HK-2 (cell line): ENCODE measurements around the gene PCDHGA2.
"Not testable (repeated sequence)": the region's sequence is repeated elsewhere in the genome, so short reads cannot be mapped to it uniquely, and the experiment has no call there.

Experiments used
- DNase-seq: peaks from one replicate; pipeline ENCODE4 v3.0.0-alpha.2; 2018; ENCODE audit not compliant: unreplicated experiment

Gene PCDHGA2

DNA sequence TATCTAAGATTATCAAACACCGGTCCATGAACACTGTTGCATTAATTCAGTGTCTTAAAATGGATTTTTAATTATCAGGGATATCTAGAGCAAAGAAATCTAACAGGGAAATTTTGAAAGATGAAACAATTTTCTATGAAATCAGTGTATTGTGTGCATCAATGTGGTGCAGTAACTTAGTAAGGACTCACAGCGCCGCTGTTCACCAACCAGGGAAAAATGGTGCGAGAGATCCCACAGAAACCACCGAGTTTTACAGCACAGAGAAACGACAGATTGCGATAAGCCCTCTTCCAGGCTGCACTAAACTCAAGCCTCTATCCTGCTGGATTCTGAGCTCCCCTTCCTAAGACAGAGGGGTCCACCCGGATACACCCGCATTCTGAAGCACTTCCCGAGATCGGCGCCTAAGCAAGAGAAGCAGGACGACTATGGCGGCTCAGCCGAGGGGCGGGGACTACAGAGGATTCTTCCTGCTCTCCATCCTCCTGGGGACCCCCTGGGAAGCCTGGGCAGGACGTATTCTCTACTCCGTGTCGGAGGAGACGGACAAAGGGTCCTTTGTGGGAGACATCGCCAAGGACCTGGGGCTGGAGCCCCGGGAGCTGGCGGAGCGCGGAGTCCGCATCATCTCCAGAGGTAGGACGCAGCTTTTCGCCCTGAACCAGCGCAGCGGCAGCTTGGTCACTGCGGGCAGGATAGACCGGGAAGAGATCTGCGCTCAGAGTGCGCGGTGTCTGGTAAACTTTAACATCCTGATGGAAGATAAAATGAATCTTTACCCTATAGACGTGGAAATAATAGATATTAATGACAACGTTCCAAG lies 44.1 kb downstream of the PCDHGA2 start, which contains the start of gene PCDHGA7:
Gene PCDHGA7 (plus strand): TSS at position 274 of the 826 bp plus-strand sequence. CDS start 158 bp downstream, at position 432.
- DNase-seq: peak; percentile 28

DNA sequence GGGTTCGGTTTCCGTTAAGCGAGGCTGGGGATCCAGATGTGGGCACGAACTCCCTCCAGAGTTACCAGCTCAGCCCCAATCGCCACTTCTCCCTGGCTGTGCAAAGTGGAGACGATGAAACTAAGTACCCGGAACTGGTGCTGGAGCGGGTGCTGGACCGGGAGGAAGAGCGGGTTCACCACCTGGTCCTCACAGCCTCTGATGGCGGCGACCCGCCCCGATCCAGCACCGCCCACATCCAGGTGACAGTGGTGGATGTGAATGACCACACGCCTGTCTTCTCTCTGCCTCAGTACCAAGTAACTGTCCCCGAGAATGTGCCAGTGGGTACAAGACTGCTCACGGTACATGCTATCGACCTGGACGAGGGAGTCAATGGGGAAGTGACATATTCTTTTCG lies 44.8 kb downstream of the PCDHGA2 start:
- DNase-seq: no peak

DNA sequence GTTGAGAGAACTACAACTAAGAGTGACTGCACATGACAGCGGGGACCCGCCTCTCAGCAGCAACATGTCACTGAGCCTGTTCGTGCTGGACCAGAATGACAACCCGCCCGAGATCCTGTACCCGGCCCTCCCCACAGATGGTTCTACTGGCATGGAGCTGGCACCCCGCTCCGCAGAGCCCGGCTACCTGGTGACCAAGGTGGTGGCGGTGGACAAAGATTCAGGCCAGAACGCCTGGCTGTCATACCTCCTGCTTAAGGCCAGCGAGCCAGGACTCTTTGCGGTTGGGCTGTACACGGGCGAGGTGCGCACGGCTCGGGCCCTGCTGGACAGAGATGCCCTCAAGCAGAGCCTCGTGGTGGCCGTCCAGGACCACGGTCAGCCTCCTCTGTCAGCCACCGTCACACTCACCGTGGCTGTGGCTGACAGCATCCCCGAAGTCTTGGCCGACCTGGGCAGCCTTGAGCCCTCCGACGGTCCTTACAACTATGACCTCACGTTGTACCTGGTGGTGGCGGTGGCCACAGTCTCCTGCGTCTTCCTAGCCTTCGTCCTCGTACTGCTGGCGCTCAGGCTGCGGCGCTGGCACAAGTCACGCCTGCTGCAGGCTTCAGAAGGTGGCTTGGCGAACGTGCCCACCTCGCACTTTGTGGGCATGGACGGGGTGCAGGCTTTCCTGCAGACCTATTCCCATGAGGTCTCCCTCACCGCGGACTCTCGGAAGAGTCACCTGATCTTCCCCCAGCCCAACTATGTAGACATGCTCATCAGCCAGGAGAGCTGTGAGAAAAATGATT lies 46.1 kb downstream of the PCDHGA2 start:
- no peak for DNase-seq

DNA sequence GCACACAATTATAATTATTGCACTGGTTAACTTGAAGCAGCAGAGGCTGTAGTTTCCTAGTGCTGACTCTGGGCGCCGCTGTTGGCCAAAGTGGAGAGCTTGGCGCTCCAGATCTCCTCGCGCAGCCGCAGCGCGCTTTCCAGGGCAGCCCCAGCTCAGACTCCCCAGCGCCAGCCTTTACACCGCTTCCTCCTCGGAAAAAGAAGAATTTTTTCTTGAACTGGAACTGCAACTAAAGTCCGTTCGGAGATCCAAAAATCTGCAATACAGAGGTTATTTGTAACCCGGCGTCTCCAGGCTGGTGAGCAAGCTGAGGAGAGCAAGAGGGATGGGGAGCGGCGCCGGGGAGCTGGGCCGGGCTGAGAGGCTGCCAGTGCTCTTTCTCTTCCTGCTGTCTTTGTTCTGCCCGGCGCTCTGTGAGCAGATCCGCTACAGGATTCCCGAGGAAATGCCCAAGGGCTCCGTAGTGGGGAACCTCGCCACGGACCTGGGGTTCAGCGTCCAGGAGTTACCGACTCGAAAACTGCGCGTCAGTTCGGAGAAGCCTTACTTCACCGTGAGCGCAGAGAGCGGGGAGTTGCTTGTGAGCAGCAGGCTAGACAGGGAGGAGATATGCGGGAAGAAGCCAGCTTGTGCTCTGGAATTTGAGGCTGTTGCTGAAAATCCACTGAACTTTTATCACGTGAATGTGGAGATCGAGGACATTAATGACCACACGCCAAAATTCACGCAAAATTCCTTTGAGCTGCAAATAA lies 49.2 kb downstream of the PCDHGA2 start, which contains the start of gene PCDHGB4:
Gene PCDHGB4 (plus strand): TSS at position 142 of the 755 bp plus-strand sequence. CDS start 187 bp downstream, at position 329.
- not testable (repeated sequence) for DNase-seq

DNA sequence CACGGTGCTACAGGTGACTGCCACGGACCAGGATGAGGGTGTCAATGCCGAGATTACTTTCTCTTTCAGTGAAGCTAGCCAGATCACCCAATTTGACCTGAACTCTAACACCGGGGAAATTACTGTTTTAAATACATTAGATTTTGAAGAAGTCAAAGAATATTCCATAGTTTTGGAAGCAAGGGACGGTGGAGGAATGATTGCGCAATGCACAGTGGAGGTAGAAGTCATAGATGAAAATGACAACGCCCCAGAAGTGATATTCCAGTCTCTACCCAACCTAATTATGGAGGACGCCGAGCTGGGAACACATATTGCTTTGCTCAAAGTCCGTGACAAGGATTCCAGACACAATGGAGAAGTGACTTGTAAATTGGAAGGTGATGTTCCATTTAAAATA lies 50.1 kb downstream of the PCDHGA2 start:
- DNase-seq: no peak

DNA sequence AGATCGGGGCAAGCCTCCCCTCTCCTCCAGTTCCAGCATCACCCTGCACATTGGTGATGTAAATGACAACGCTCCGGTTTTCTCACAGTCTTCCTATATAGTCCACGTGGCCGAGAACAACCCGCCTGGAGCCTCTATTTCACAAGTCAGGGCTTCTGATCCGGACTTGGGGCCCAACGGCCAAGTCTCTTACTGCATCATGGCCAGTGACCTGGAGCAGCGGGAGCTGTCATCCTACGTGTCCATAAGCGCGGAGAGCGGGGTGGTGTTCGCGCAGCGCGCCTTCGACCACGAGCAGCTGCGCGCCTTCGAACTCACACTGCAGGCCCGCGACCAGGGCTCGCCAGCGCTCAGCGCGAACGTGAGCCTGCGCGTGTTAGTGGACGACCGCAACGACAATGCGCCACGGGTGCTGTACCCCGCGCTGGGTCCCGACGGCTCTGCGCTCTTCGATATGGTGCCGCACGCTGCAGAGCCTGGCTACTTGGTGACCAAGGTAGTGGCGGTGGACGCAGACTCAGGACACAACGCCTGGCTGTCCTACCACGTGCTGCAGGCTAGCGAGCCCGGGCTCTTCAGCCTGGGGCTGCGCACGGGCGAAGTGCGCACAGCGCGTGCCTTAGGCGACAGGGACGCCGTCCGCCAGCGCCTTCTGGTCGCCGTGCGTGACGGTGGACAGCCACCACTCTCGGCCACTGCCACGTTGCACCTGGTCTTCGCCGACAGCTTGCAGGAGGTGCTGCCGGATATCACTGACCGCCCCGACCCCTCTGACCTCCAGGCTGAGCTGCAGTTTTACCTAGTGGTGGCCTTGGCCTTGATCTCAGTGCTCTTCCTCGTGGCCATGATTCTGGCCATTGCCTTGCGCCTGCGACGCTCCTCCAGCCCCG lies 50.8 kb downstream of the PCDHGA2 start:
- no peak for DNase-seq

DNA sequence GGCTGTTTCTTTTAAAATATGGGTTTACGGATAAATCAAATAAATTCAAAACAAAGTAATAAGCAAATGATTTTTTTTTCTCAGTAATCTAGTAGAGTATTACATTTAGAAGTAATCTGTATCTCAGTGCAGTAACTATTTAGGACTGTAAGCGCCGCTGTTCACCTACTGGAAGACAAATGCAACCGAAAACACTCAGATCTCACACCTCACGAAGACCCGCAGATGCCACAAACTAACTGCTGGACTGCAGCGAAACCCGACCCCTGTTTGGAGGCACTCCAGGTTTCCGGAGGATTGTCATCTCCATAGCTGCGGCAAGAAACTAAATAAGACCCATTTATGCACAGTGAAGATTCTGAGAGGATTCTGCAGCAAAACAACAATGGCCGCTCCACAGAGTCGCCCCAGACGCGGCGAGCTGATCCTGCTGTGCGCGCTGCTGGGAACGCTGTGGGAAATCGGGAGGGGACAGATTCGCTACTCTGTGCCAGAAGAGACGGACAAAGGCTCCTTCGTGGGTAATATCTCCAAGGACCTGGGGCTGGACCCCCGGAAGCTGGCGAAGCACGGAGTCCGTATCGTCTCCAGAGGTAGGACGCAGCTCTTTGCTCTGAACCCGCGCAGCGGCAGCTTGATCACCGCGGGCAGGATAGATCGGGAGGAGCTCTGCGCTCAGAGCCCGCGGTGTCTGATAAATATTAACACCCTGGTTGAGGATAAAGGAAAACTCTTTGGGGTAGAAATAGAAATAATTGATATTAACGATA lies 54.1 kb downstream of the PCDHGA2 start, which contains the start of gene PCDHGA8:
Gene PCDHGA8 (plus strand): TSS at position 205 of the 770 bp plus-strand sequence. CDS start 181 bp downstream, at position 386.
- DNase-seq: no peak
